ENCODE results near the gene PRRC1. TPM values are rescaled to one million over a fixed set of nuclear protein-coding genes. Genes with fewer than 3 reads are reported as not detected.

PRRC1 gene
- total and polyA plus RNA-seq, 7 donors = 19.3 to 32.1 (median 28.8) TPM

DNA sequence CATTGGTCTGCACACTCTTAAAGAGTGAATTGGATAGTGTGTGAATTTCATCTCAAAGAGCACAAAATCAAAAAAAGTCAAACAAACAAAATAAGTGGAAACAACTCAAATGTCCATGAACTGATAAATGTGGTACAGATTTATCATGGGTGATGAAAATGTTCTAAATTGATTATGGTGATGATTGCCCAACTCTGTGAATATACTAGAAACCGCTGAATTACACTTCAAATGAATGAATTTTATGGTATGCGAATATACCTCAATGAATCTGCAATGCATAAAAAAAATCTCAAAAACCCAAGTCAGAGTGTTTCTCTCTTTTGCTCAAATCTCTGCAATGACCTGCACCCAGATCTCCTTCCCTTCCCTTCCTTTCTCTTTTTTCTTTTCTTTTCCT, 64.0 kb downstream of the PRRC1 start:
- intact Hi-C loops (cut with DNase I) = no loop called here

DNA sequence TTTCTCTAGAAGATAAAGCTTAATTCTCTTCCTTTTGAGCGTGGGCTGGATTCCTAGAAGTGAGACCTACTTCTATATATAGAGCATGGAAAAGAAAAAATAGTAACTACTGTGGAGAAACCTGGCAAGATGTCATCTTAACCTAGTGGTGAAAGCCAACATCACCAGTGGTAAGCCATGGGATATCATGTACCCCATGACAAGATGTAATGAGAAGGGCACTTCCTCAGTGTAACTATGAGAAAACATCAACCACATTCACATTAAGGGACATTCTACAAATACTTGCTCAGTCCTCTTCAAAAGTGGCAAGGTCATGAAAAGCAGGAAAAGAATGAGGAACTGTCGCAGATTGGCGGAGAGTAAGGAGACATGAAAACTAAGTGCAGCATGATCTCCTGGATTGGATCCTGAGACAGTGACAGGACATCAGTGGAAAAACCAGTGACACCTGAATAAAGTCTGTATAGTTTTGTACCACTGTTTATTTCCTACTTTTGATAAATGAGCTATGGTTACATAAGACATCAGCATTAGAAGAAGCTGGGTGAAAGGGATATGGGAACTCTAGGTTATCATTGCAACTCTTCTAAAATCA, 65.4 kb downstream of the PRRC1 start:
- intact Hi-C loops (cut with DNase I) = no loop called here
- no peak for DNase-seq
- Histone ChIP-seq H3K36me3 (no peaks in the 10 kb centered on the region), H3K4me1 (no peaks in the 10 kb centered on the region), H3K4me3 (no peak overlapping the region), H3K27ac (no peak overlapping the region), H3K27me3 (no peaks in the 10 kb centered on the region), H3K9me3 (no peaks in the 10 kb centered on the region)
- TF ChIP-seq EP300 (IDR thresholded peaks at IDR 0.05) (no peak), POLR2A (IDR thresholded peaks at IDR 0.05) (no peak), POLR2AphosphoS5 (IDR thresholded peaks at IDR 0.05) (no peak)
- TF ChIP-seq, protein P1, sequence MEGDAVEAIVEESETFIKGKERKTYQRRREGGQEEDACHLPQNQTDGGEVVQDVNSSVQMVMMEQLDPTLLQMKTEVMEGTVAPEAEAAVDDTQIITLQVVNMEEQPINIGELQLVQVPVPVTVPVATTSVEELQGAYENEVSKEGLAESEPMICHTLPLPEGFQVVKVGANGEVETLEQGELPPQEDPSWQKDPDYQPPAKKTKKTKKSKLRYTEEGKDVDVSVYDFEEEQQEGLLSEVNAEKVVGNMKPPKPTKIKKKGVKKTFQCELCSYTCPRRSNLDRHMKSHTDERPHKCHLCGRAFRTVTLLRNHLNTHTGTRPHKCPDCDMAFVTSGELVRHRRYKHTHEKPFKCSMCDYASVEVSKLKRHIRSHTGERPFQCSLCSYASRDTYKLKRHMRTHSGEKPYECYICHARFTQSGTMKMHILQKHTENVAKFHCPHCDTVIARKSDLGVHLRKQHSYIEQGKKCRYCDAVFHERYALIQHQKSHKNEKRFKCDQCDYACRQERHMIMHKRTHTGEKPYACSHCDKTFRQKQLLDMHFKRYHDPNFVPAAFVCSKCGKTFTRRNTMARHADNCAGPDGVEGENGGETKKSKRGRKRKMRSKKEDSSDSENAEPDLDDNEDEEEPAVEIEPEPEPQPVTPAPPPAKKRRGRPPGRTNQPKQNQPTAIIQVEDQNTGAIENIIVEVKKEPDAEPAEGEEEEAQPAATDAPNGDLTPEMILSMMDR (IDR thresholded peaks at IDR 0.05) = no peak
- WGBS, 2 donors = 63 to 84% methylated on average over 3 of the region's 3 CpGs

More for the DNA sequence above, 64.0 kb downstream of the PRRC1 start:
- Histone ChIP-seq H3K27ac (no peak overlapping the region), H3K9me3 (no peaks in the 10 kb centered on the region), H3K4me1 (no peaks in the 10 kb centered on the region), H3K27me3 (no peaks in the 10 kb centered on the region), H3K4me3 (no peak overlapping the region), H3K36me3 (no peaks in the 10 kb centered on the region)
- no peak for DNase-seq
- WGBS, 2 donors = 95 to 97% methylated on average over 2 of the region's 2 CpGs
- TF ChIP-seq POLR2A (IDR thresholded peaks at IDR 0.05) = no peak
- no peak for TF ChIP-seq EP300 (IDR thresholded peaks at IDR 0.05)
- TF ChIP-seq POLR2AphosphoS5 (IDR thresholded peaks at IDR 0.05) = no peak
- TF ChIP-seq, protein P1 (IDR thresholded peaks at IDR 0.05) = no peak

DNA sequence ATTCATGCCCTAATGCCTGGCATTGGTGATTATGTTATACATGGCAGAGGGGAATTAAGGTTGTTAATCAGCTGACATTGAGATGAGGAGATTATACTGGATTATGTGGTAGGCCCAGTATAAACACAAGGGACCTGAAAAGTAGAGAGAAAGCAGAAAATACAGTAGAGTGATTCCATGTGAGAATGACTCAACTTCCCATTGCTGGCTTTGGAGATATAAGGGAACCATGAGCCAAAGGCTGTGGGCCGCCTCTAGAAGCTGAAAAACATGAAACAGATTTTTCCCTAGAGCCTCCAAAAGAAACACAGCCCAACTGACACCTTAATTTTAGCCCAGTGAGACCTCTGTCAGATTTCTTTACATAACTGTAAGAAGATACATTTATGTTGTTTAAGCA, 66.4 kb downstream of the PRRC1 start:
- no peaks in the 10 kb centered on the region for H3K9me3 ChIP-seq
- no peaks in the 10 kb centered on the region for H3K27me3 ChIP-seq
- no peaks in the 10 kb centered on the region for H3K36me3 ChIP-seq
- H3K4me3 ChIP-seq = no peak overlapping the region
- TF ChIP-seq POLR2AphosphoS5 (IDR thresholded peaks at IDR 0.05) (no peak), EP300 (IDR thresholded peaks at IDR 0.05) (no peak), POLR2A (IDR thresholded peaks at IDR 0.05) (no peak)
- TF ChIP-seq, protein P1 (IDR thresholded peaks at IDR 0.05) = no peak
- intact Hi-C loops (cut with DNase I) = no loop called here
- DNase-seq = no peak
- no peaks in the 10 kb centered on the region for H3K4me1 ChIP-seq
- WGBS, 2 donors = 84 to 85% methylated on average over 1 of the region's 1 CpG
- no peak overlapping the region for H3K27ac ChIP-seq

DNA sequence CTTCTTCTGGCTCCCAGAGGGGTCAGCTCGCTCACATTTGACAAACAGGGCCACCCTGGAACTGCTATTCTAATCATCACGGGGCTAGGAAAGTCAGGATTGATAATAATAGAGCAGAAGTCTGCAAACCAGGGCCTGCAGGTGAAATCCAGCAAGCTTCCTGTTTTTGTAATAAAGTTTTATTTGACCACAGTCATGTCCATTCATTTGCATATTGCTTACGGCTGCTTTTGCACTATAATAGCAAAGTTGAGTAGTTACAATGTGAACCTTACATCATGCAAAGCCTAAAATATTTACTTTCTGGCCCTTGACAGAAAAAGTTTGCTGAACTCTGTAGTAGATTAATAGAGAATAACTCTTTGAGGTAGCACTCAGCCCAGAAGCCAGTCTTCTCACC, 68.2 kb downstream of the PRRC1 start:
- WGBS, 2 donors = 51 to 52% methylated on average over 3 of the region's 3 CpGs

More for the DNA sequence above, 68.2 kb downstream of the PRRC1 start:
- TF ChIP-seq EP300 (IDR thresholded peaks at IDR 0.05) = no peak
- TF ChIP-seq, protein P1 (IDR thresholded peaks at IDR 0.05) = no peak
- no peak for TF ChIP-seq POLR2AphosphoS5 (IDR thresholded peaks at IDR 0.05)
- no peaks in the 10 kb centered on the region for H3K36me3 ChIP-seq
- H3K27ac ChIP-seq = no peak overlapping the region
- no peaks in the 10 kb centered on the region for H3K4me1 ChIP-seq
- DNase-seq = no peak
- intact Hi-C loops (cut with DNase I) = no loop called here
- H3K4me3 ChIP-seq = no peak overlapping the region
- H3K27me3 ChIP-seq = no peaks in the 10 kb centered on the region
- H3K9me3 ChIP-seq = no peaks in the 10 kb centered on the region
